Peyer's patch (tissue), 4 donors: ENCODE data around the gene CYP26A1.

Experiments
- CTCF ChIP-seq, 6 experiments: fragments of 450-650 bp in 4 of 6; fragments of 200-600 bp in 2 of 6; sonication (generic) in 1 of 6; IDR thresholded peaks; one replicate each; pipeline ENCODE4 v1.5.1; 2017 to 2019; ENCODE audit warnings: antibody characterized with exemption in 6 of 6, mild to moderate bottlenecking in 3 of 6, moderate library complexity in 1 of 6
- POLR2A ChIP-seq, 2 donors: fragments of 450-650 bp; IDR thresholded peaks; one replicate each; pipeline ENCODE4 v1.5.1; 2017; ENCODE audit warnings: antibody characterized with exemption in 2 of 2, mild to moderate bottlenecking in 2 of 2, moderate library complexity in 2 of 2

- TF ChIP-seq CTCF (IDR thresholded peaks at IDR 0.05), result no peak
- TF ChIP-seq POLR2A (IDR thresholded peaks at IDR 0.05), result no peak
These were observed 7.2 kb upstream of the CYP26A1 start for GRCh38 chr10:93066544-93066913.
